Body of pancreas (tissue), 4 donors: ENCODE data around the gene GJB3. TPM values are rescaled to one million over a fixed set of nuclear protein-coding genes. Genes with fewer than 3 reads are reported as not detected.

ENCODE experiments used
- ATAC-seq: fragments of 150-250 bp; one replicate; pipeline ENCODE4 v1.9.1; 2016
- DNase-seq, 4 donors: peaks; one replicate each; pipeline ENCODE4 v3.0.0-alpha.2; 2019
- H3K27ac ChIP-seq, 4 donors: fragments of 200-600 bp; sonication (generic); 1 replicate in 3 of 4; 2 replicates in 1 of 4; pipeline versions ENCODE4 v1.5.1 to v1.6.1; 2016 to 2019; ENCODE audit warnings: mild to moderate bottlenecking in 1 of 4, mixed read lengths in 1 of 4, moderate library complexity in 1 of 4
- H3K27me3 ChIP-seq, 2 donors: fragments of 200-600 bp; sonication (generic); one replicate each; pipeline ENCODE4 v1.6.0; 2016; ENCODE audit warnings: mild to moderate bottlenecking in 1 of 2
- H3K36me3 ChIP-seq, 2 donors: fragments of 200-600 bp; sonication (generic); replicated peaks in 1 of 2; 2 replicates each; pipeline ENCODE4 v1.5.1; 2016; ENCODE audit warnings: low read depth in 2 of 2; ENCODE audit not compliant: insufficient read depth in 1 of 2
- H3K4me1 ChIP-seq: fragments of 200-600 bp; sonication (generic); one replicate; pipeline ENCODE4 v1.6.0; 2016
- H3K4me3 ChIP-seq, 2 donors: fragments of 200-600 bp; sonication (generic); 1 replicate in 1 of 2; 2 replicates in 1 of 2; pipeline ENCODE4 v1.5.1; 2016 to 2019
- H3K9me3 ChIP-seq, 3 donors: fragments of 200-600 bp; sonication (generic); 1 replicate in 2 of 3; 2 replicates in 1 of 3; pipeline ENCODE4 v1.5.1; 2016
- POLR2A ChIP-seq, 3 donors: fragments of 450-650 bp; IDR thresholded peaks; one replicate each; pipeline ENCODE4 v1.6.1; 2016; ENCODE audit warnings: antibody characterized with exemption in 3 of 3, mild to moderate bottlenecking in 2 of 3
- WGBS, 2 donors: methylation state at CpG; one replicate each; pipeline ENCODE4 v1.1.5; 2017; 5-methylcytosine and 5-hydroxymethylcytosine counted together
- intact Hi-C: fragments of 100-400 bp; cut with DNase I; formaldehyde crosslinking; loops from one replicate; pipeline ENCODE4 v1.15.1; 2023
- total RNA-seq, 2 donors: library from RNA; depleted of rRNA; stranded (reverse); fragments of >200 nt; gene quantifications; one replicate each; pipeline ENCODE4 v1.1.0, GENCODE V29; 2016
- TF ChIP-seq, protein P1 (sequence below), 7 experiments: fragments of 450-650 bp in 4 of 7; fragments of 200-600 bp in 3 of 7; sonication (generic) in 3 of 7; IDR thresholded peaks; one replicate each; pipeline ENCODE4 v1.5.1; 2016 to 2019; ENCODE audit warnings: antibody characterized with exemption in 7 of 7

GJB3 gene
- total RNA-seq, 2 donors from 2014 or later: 0.52 TPM; not detected in 1

DNA sequence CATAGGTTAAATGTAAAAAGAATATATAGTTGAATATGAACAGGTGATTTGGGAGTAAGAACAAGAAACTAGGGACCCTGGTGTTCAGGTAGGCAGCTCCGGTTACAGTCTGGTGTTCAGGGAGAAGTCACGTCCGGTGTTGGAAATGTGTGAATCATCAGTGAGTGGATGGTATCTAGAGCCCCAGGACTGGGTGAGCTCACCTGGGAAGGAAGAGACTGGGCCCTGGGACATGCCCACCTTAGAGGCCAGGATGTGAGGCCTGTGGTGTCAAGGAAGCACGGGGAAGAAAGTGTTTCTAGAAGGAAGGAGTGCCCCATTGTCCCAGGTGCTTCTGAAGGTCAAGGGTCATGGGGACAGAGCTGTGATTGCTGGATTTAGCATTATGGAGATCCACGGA is 1.5 kb upstream of the GJB3 start:
- no peak for TF ChIP-seq POLR2A (IDR thresholded peaks at IDR 0.05)
- TF ChIP-seq, protein P1, sequence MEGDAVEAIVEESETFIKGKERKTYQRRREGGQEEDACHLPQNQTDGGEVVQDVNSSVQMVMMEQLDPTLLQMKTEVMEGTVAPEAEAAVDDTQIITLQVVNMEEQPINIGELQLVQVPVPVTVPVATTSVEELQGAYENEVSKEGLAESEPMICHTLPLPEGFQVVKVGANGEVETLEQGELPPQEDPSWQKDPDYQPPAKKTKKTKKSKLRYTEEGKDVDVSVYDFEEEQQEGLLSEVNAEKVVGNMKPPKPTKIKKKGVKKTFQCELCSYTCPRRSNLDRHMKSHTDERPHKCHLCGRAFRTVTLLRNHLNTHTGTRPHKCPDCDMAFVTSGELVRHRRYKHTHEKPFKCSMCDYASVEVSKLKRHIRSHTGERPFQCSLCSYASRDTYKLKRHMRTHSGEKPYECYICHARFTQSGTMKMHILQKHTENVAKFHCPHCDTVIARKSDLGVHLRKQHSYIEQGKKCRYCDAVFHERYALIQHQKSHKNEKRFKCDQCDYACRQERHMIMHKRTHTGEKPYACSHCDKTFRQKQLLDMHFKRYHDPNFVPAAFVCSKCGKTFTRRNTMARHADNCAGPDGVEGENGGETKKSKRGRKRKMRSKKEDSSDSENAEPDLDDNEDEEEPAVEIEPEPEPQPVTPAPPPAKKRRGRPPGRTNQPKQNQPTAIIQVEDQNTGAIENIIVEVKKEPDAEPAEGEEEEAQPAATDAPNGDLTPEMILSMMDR (IDR thresholded peaks at IDR 0.05): no peak
- 79% methylated on average over 5 of the region's 5 CpGs for WGBS, 2 donors
- ATAC-seq: no peak
- Histone ChIP-seq H3K27ac (no peak overlapping the region), H3K4me3 (no peak overlapping the region), H3K4me1 (peaks cover 19% of the 10 kb centered on the region), H3K9me3 (no peaks in the 10 kb centered on the region), H3K36me3 (no peaks in the 10 kb centered on the region), H3K27me3 (no peaks in the 10 kb centered on the region)
- intact Hi-C loops: no loop called here
- DNase-seq: no peak

DNA sequence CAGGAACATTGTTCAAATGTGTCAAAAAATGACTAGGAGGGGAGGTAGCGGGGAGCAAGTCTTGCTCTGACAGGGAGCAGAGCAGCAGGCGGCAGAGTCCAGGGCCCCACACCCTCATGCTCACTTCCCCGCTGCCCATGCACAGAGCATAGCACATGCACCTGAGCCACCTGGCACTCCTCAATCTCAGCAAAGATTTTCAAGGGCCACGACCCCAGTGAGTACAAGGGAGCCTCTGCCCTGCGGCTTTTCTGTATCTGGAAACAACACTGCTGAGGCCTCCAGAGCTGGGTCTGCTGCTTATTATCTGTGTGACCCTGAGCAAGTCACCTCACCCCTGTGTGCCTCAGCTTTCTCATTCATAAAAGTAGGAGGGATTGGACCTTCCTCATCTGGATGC is 1.1 kb upstream of the GJB3 start:
- Histone ChIP-seq H3K36me3 (no peaks in the 10 kb centered on the region), H3K27me3 (no peaks in the 10 kb centered on the region), H3K9me3 (no peaks in the 10 kb centered on the region), H3K4me1 (peaks cover 19% of the 10 kb centered on the region), H3K4me3 (no peak overlapping the region), H3K27ac (no peak overlapping the region)
- intact Hi-C loops: no loop called here
- 85 to 95% methylated on average over 3 to 5 of the region's 5 CpGs for WGBS, 2 donors
- no peak for ATAC-seq
- TF ChIP-seq, protein P1 (IDR thresholded peaks at IDR 0.05): no peak
- TF ChIP-seq POLR2A (IDR thresholded peaks at IDR 0.05): no peak
- DNase-seq: no peak

DNA sequence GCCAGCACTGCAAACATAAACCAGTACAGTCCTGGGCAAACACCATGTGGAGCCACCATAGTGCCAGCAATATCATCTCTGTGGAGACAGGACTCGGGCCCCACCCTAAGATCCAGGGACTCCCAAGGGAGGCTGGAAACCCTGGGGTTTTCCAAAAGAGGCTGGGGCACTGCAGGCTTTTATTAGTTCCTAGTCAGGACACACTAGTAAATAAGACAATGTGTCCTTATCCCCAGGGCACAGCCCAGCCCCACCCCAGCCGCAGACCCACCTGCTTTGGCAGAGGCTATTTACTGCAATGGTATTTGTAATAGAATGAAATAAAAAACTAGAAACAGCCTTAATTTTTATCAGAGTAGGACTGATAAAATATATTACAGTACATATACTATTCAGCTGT is 486 bp upstream of the GJB3 start:
- H3K27ac ChIP-seq: no peak overlapping the region
- H3K27me3 ChIP-seq: no peaks in the 10 kb centered on the region
- H3K4me1 ChIP-seq: peaks cover 19% of the 10 kb centered on the region
- no peaks in the 10 kb centered on the region for H3K9me3 ChIP-seq
- 88 to 91% methylated on average over 2 of the region's 2 CpGs for WGBS, 2 donors
- DNase-seq (no peak), ATAC-seq (no peak)
- intact Hi-C loops: no loop called here
- no peaks in the 10 kb centered on the region for H3K36me3 ChIP-seq
- H3K4me3 ChIP-seq: no peak overlapping the region
- TF ChIP-seq POLR2A (IDR thresholded peaks at IDR 0.05): no peak
- TF ChIP-seq, protein P1 (IDR thresholded peaks at IDR 0.05): no peak

DNA sequence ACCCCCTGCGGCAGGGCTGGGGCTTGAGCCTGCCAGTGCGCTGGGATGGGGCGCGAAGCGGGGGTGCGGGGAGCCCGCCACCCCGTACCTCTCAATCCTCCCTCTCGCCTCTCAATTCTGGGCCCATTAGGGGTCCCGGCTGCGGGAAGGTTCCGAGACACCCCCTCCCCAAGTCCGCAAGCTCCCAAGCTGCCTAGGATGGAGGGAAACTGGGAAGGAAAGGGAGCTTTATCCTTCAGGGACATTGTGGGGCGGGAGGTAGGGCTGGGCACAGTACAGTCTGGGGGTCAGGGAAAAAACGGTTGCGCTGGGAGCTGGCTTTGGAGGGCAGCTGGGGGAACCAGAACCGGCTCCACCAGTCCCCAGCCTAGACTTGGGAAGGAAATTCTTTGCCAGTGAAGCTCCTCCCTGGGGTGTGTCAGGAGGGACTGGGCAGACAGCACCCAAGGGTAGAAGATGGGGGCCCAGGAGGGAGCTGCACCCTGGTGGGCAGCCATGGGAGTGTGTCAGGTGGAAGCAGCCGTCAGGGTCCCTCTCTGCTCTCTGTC is 904 bp downstream of the GJB3 start:
- Histone ChIP-seq H3K4me1 (peaks cover 19% of the 10 kb centered on the region), H3K4me3 (peak overlapping the region in 1 of 2 donors; percentile 18), H3K27me3 (no peaks in the 10 kb centered on the region), H3K27ac (no peak overlapping the region), H3K36me3 (no peaks in the 10 kb centered on the region), H3K9me3 (no peaks in the 10 kb centered on the region)
- DNase-seq: no peak
- ATAC-seq: no peak
- TF ChIP-seq, protein P1 (IDR thresholded peaks at IDR 0.05): no peak
- TF ChIP-seq POLR2A (IDR thresholded peaks at IDR 0.05): no peak
- intact Hi-C loops: no loop called here
- 7 to 12% methylated on average over 11 to 18 of the region's 18 CpGs for WGBS, 2 donors

DNA sequence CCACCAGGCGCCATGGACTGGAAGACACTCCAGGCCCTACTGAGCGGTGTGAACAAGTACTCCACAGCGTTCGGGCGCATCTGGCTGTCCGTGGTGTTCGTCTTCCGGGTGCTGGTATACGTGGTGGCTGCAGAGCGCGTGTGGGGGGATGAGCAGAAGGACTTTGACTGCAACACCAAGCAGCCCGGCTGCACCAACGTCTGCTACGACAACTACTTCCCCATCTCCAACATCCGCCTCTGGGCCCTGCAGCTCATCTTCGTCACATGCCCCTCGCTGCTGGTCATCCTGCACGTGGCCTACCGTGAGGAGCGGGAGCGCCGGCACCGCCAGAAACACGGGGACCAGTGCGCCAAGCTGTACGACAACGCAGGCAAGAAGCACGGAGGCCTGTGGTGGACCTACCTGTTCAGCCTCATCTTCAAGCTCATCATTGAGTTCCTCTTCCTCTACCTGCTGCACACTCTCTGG is 3.8 kb downstream of the GJB3 start:
- WGBS, 2 donors: 83 to 90% methylated on average over 28 of the region's 28 CpGs

More for the DNA sequence above, 3.8 kb downstream of the GJB3 start:
- peaks cover 19% of the 10 kb centered on the region for H3K4me1 ChIP-seq
- no peaks in the 10 kb centered on the region for H3K36me3 ChIP-seq
- no peak for TF ChIP-seq POLR2A (IDR thresholded peaks at IDR 0.05)
- TF ChIP-seq, protein P1 (IDR thresholded peaks at IDR 0.05): no peak
- ATAC-seq (no peak), DNase-seq (no peak)
- H3K27ac ChIP-seq: no peak overlapping the region
- H3K27me3 ChIP-seq: no peaks in the 10 kb centered on the region
- no peaks in the 10 kb centered on the region for H3K9me3 ChIP-seq
- intact Hi-C loops: no loop called here
- H3K4me3 ChIP-seq: no peak overlapping the region
